GM04504 (cell line): ENCODE results near the gene ARMC9.

ENCODE experiments used
- DNase-seq: peaks from one replicate; pipeline ENCODE4 v3.0.0-alpha.2; 2012; ENCODE audit warnings: low read depth

ARMC9 gene

GRCh38 chr2:231422056-231422455 lies 223.6 kb downstream of the ARMC9 start:
- DNase-seq: no peak

- DNase-seq: no peak
Measured at GRCh38 chr2:231423176-231423575, 224.7 kb downstream of the ARMC9 start.
